ENCODE data around the gene AGAP3.

DNA sequence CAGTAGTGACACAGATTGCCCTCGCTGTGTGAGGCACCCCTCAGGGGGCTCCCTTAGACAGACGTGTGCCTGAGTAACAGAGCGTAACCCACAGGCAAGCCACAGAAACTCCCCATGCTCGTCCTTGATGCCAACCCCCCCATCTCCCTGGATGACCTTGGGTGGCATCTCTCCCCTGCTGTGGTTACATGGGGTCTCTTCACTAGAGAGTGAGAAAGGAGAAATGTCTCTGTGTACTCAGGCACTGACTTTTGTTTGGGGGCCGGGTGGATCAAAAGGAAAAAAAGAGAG lies 101.9 kb downstream of the AGAP3 start:
- TF ChIP-seq, protein P1, sequence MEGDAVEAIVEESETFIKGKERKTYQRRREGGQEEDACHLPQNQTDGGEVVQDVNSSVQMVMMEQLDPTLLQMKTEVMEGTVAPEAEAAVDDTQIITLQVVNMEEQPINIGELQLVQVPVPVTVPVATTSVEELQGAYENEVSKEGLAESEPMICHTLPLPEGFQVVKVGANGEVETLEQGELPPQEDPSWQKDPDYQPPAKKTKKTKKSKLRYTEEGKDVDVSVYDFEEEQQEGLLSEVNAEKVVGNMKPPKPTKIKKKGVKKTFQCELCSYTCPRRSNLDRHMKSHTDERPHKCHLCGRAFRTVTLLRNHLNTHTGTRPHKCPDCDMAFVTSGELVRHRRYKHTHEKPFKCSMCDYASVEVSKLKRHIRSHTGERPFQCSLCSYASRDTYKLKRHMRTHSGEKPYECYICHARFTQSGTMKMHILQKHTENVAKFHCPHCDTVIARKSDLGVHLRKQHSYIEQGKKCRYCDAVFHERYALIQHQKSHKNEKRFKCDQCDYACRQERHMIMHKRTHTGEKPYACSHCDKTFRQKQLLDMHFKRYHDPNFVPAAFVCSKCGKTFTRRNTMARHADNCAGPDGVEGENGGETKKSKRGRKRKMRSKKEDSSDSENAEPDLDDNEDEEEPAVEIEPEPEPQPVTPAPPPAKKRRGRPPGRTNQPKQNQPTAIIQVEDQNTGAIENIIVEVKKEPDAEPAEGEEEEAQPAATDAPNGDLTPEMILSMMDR (IDR thresholded peaks at IDR 0.05): no peak
- no peak for TF ChIP-seq POLR2A (IDR thresholded peaks at IDR 0.05)

Measured in esophagus squamous epithelium (tissue), 4 donors.